Stimulated activated CD4-positive, alpha-beta T cell treated with anti-CD3 and anti-CD28 coated beads, Interleukin-12 subunit alpha, Interleukin-12 subunit beta, amount 100 ng/mL, for 4 hours (primary cell): Measurements from ENCODE around the gene SPAG8.

Experiments used
- DNase-seq: peaks from one replicate; pipeline ENCODE4 v3.0.0-alpha.2; 2020

The SPAG8 gene

GRCh38 chr9:35839926-35840325, 27.9 kb upstream of the SPAG8 start:
- DNase-seq = no peak

GRCh38 chr9:35836595-35836994, 24.5 kb upstream of the SPAG8 start:
- DNase-seq = no peak

- DNase-seq = no peak
These were observed 23.7 kb upstream of the SPAG8 start for GRCh38 chr9:35835766-35836165.

GRCh38 chr9:35835216-35835632, 23.2 kb upstream of the SPAG8 start:
- no peak for DNase-seq

- DNase-seq = no peak
These were observed 22.5 kb upstream of the SPAG8 start for GRCh38 chr9:35834260-35835215.

- DNase-seq = no peak
These were observed 20.8 kb upstream of the SPAG8 start for GRCh38 chr9:35832814-35833213.

GRCh38 chr9:35831040-35831439, 19.0 kb upstream of the SPAG8 start:
- no peak for DNase-seq

GRCh38 chr9:35829764-35830096, 17.7 kb upstream of the SPAG8 start:
- DNase-seq = no peak

GRCh38 chr9:35829084-35829763, 17.2 kb upstream of the SPAG8 start, which contains the start of gene TMEM8B:
Gene TMEM8B, plus strand, starts transcription at chr9:35829228. Its CDS starts 220 bp downstream, at chr9:35829448.
- DNase-seq = peak; percentile 96

GRCh38 chr9:35828716-35829083, 16.6 kb upstream of the SPAG8 start, which contains the start of gene FAM221B:
Gene FAM221B, minus strand, starts transcription at chr9:35828732. Its CDS starts 2,571 bp downstream, at chr9:35826161.
- DNase-seq = peak; percentile 16

- DNase-seq = no peak
These were observed 15.4 kb upstream of the SPAG8 start for GRCh38 chr9:35827486-35827885.

- DNase-seq = no peak
These were observed 14.1 kb upstream of the SPAG8 start for GRCh38 chr9:35826071-35826701.

GRCh38 chr9:35822926-35823325, 10.9 kb upstream of the SPAG8 start:
- no peak for DNase-seq

- DNase-seq = no peak
These were observed 8.0 kb upstream of the SPAG8 start for GRCh38 chr9:35820076-35820475.

GRCh38 chr9:35818341-35818740, 6.3 kb upstream of the SPAG8 start:
- no peak for DNase-seq

- no peak for DNase-seq
These were observed 4.6 kb upstream of the SPAG8 start for GRCh38 chr9:35816708-35817107.

GRCh38 chr9:35814841-35815543, 2.9 kb upstream of the SPAG8 start, which contains the start of gene HINT2:
Gene HINT2, minus strand, starts transcription at chr9:35815042. Its CDS starts 63 bp downstream, at chr9:35814979.
- DNase-seq = peak; percentile 96

- DNase-seq = no peak
These were observed 2.2 kb upstream of the SPAG8 start for GRCh38 chr9:35814106-35814840.

- no peak for DNase-seq
These were observed 1.5 kb upstream of the SPAG8 start for GRCh38 chr9:35813434-35814105.

- DNase-seq = no peak
These were observed 559 bp downstream of the SPAG8 start for GRCh38 chr9:35811381-35812024.

- no peak for DNase-seq
These were observed 1.9 kb downstream of the SPAG8 start for GRCh38 chr9:35810122-35810521.
